GM19463 (cell line): ENCODE results near the gene JARID2.
A peak's percentile ranks its signal among the peaks of the same experiment; 100 is the strongest.

Experiments used
- ATAC-seq: cut with Tn5 transposase; IDR thresholded peaks from one replicate; pipeline ENCODE4 v1.9.1; 2021; ENCODE audit warnings: mild to moderate bottlenecking, moderate library complexity; ENCODE audit not compliant: unreplicated experiment

The JARID2 gene

DNA sequence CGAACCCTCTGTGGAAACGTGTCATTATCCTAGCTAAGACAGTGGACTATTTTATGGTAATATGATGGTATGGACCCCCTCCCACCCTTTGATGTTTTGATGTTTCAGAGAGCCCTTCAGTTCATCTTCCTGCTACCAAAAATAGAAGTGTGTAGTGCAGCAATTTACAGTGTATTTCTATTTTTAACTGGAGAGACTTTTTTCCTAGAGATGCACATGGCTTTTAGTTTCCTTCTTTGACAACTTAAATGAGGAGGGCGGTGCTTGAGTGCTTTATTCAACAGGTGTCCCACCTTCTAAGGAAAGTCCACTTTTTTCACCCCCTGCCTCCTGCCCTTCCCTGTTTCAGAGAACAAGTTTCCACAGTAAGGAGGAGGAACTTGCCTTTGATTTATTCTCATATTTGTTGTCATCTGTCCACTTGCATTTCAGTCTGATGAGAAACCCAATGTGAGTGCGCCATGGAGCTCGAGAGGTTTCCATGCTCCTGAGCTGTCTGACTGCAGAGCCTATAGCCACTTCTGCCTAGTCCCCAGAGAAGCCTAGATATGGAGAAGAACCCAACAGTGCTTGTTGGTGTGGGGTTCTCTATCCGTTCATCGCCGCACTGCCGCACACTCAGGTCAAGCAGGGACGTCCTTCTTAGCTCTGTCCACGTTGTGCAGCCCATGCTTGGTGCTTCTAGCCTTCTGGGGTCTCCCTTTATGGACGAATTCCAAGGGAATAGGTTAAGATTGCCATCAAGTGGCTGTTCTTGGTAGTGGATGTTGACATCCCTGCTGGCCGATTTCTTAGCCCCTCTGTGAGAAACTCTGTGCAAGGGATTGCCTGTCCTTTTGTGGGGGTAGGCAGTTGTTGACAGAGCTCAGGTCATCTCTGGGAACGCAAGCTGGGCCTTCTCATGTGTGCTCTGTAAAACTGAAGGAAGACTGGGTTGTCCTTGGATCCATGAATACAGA is 144.2 kb downstream of the JARID2 start:
- ATAC-seq, result no peak

DNA sequence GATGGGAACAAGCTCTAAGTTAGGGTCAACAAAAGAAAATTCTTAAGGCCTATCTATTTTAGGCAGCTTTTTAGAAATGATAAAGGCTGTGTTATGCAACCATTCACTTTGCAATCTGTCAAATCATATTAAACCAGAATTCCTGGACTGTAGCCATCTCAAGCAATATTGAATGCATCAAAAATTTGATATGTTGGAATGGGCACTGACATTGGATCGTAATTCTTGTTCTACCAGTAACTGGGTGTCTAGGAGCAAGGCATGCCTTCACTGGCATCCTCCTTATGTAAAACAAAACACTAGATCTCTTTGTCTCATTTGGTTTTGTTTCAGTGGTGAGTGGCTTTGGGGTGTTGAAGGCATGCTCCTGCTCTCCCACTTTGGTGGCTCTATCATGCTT is 145.6 kb downstream of the JARID2 start:
- no peak for ATAC-seq

DNA sequence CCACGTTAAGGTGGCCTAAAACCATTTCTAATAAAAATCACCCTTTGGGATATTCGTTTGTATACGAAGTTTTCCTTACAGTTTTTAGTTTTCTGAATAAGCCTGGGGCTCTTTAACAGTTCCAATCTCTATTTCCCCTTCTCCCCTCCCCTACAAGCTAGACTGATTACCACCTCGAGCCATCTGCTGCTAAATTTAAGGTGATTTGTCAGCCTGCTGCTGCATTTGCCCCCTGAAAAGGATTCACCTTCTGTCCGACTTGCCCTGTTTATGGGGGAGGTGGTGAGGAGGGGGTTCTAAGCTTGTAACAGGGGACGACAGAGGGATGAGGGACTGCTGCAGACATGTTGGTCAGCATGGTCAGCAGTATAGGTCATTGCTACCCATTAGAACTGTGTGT is 146.3 kb downstream of the JARID2 start:
- no peak for ATAC-seq

DNA sequence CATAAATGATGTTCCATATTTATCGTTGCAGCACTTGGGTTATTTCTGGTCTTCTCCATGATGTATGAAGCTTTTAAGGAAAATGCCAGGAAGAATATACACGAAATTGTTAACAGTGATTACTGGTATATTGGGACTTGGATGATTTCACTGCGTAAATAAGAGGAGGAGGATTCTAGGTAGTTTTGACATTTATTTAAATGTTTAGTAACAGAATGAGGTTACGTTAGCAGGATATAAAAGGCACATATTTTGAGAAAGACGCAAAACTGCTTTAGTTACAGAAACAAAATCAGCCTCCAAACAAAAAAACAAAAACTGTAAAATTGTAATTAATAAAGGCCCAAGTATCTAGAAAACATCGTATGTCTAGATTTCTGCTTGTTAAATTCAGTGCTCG is 147.7 kb downstream of the JARID2 start:
- ATAC-seq, result no peak

DNA sequence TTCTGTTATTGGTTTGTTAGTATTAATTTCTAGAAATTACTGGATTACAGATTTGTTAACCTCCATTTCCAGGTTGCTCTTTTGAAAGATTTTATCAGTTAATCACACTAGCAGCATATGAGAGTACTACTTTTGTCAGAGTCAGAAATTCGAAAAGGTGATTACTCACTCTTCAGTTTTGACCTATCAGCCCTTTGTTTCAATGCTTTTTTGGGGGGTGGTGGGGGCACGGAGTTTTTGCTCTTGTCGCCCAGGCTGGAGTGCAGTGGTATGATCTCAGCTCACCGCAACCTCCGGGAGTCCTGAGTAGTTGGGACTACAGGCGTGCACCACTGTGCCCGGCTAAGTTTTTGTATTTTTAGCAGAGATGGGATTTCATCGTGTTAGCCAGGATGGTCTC is 149.2 kb downstream of the JARID2 start:
- ATAC-seq, result no peak

GRCh38 chr6:15396808-15397207 is 150.9 kb downstream of the JARID2 start:
- ATAC-seq, result no peak

GRCh38 chr6:15398633-15399275 is 152.9 kb downstream of the JARID2 start:
- peak; percentile 68 for ATAC-seq

DNA sequence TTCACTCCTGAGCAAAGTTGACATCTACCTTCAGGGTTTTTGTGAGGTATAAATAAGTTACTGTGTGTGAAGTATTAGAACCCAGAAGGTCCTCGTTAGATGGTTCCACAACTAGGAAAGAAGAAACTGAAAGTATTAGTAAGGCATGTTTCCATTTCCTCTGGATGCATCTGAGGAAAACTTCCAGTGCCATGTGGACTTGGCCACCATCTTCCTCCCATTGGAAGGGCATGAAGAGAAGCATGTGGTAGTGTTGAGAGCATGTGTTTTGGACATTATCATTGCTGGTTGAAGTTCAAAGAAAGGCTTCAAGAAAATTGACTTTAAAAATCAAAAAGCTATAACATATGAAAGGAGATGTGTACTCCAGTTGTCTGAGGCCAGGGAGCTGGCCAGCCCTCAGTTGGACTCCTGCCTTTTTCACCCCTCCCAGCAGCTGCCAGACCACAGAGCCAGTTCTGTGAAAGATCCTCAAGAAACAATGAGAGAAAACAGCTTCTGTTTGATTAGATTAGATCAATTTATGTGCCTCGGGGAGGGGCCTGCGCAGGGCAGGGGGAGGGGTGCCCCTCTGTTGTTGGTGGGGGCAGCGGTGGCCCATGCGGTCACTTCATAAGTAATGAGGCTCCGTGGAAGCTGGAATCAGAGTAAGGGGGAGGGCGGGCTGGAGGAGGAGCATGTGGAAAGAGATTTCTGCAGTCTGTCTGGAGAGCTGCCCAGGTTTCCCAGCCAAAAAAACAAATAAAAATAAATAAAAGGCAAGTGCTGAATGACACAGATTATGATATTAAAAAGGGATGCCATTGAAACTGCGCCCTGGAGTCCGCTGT is 154.0 kb downstream of the JARID2 start:
- no peak for ATAC-seq

DNA sequence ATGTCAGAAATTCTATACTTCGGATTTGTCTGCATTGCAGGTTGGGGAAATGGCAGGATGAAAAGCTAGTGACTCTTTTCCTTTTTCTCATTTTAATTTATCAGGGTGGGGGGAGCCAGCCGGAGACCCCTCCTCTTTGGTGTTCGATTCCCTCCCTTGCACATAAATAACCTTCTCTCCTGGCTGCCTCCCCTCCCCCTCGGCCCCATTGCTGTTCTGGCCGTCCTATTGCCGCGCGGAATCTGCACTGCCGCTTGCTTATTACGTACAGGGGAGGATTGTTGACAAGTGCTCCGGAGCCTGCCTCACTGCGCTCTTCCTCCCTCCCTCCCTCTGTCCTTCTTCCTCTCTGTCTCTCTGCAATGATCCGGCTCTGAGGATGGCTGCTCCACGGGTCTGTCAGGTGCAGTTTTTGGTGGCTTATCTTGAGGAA is 154.7 kb downstream of the JARID2 start:
- ATAC-seq, result no peak

- no peak for ATAC-seq
Observed at GRCh38 chr6:15401120-15401519, 155.3 kb downstream of the JARID2 start.

GRCh38 chr6:15401769-15402250 is 155.9 kb downstream of the JARID2 start:
- no peak for ATAC-seq

DNA sequence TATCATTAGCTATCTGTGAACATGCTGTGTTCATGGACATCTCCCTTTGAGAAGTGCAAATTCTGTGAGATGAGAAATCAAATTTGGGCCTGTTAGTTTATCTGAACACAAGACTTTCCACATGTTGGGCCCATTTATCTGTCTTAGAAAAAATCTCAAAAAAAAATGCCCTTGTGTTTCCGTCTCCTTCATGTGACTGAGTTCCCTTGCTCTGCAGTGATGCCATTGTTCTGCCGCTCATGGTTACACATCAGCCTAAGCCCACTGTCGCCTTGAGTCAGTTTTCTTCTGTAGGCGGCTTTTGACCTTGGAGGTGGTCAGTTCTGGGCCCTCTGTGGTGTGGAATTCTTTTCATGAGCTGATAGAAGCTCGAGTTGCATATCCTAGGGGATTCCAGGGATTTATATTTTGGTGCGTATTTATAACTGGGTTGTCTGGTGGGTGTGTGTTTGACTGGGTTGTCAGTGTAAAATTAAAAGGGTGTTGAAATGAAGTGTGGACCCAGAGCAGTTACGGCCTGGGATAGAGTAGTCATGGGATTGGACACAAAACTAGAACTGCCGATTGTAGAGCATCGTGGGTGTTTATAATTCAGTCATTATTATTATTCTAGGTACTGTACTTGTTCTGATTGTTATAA is 156.7 kb downstream of the JARID2 start:
- no peak for ATAC-seq

GRCh38 chr6:15403094-15403755 is 157.4 kb downstream of the JARID2 start:
- no peak for ATAC-seq

- ATAC-seq, result no peak
Observed at GRCh38 chr6:15404685-15404980, 158.8 kb downstream of the JARID2 start.

GRCh38 chr6:15405129-15406068 is 159.5 kb downstream of the JARID2 start:
- ATAC-seq, result no peak

DNA sequence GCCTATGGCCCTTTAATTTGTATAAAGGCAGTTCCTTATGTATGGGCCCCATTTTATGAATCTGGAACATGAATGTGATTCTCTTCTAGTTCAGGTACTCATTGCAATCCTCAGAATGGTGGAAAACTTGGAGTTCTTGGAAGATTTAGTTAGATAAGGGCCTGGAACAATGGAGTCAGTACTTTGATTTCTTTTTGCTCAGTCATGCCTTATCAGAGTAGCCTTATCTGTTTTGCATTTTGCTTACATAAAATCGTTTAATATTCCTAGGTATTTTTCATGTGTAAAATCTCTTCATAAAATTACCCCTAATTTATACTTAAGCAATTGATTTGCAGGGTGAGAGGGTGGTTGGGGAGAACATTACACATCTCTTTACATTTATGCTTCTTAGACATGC is 160.6 kb downstream of the JARID2 start:
- ATAC-seq, result no peak

DNA sequence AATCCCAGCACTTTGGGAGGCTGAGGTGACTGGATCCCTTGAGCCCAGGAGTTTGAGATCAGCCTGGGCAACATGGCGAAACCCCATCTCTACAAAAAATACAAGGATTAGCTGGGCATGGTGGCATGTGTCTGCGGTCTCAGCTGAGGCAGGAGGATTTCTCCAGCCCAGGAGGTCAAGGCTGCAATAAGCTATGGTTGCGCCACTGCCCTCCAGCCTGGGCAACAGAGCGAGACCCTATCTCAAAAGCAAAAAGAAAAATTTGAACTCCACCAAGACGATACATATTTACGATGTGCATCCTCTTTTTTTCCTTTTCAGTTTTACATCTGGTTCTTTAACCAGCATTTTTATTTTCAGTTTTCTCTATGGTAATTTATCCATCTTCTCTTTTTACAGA is 162.1 kb downstream of the JARID2 start:
- ATAC-seq, result no peak

DNA sequence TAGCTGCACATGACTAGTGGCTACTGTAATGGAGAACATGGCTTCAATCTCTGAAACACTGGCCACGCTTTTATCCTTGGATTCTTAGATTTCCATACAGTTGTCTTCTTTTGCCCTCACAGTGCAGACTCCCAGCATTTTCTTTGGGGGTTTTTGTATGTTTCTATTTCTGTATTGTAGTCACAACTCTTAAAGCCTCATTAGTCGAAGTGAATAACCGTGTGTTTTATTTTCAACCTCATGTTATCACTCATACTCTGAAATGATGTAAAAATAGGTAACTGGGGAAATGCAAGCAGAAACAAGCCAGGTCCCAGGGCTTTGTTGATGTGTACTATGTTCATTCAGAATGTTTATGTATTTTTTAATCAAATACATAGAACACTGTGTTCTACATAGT is 162.9 kb downstream of the JARID2 start:
- ATAC-seq, result no peak
